ENCODE measurements around the gene EHMT2.

The EHMT2 gene

GRCh38 chr6:31837369-31838113 lies 60.0 kb downstream of the EHMT2 start:
- DNase-seq = no peak

- no peak for DNase-seq
These were observed 60.8 kb downstream of the EHMT2 start for GRCh38 chr6:31836474-31837368.

GRCh38 chr6:31836047-31836473 lies 61.4 kb downstream of the EHMT2 start:
- no peak for DNase-seq

GRCh38 chr6:31834367-31835250 lies 62.9 kb downstream of the EHMT2 start:
- peak; percentile 59 to 65 (median 64) for DNase-seq

GRCh38 chr6:31831350-31832215 lies 65.9 kb downstream of the EHMT2 start:
- no peak for DNase-seq

GRCh38 chr6:31830886-31831335 lies 66.6 kb downstream of the EHMT2 start:
- DNase-seq = no peak

Data from activated CD4-positive, CD25-positive, alpha-beta regulatory T cell (primary cell).